Activated CD4-positive, alpha-beta T cell treated with anti-CD3 and anti-CD28 coated beads for 1 hour (primary cell): Measurements from ENCODE around the gene GARNL3.
A peak's percentile ranks its signal among the peaks of the same experiment; 100 is the strongest.

Experiments used
- DNase-seq: peaks from one replicate; pipeline ENCODE4 v3.0.0-alpha.2; 2020

GARNL3 gene

DNA sequence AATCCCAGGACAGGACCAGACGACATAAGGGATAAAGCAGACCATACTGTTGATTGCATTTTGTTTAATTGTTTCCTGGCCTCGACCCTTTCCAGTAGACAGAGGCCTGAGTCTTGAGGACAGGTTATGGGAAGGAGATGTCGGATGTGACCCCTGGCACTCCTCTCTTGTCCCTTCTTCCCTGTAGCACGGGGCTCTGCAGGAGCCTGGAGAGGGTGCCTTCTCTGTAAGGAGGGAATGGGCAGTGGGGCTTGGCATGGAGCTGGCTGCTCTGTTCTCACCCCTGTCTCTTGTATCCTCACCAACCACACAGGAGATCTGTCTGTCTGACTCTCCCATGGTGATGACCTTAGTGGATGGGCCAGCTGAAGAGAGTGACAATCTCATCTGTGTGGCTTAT, 92.3 kb downstream of the GARNL3 start:
- no peak for DNase-seq

DNA sequence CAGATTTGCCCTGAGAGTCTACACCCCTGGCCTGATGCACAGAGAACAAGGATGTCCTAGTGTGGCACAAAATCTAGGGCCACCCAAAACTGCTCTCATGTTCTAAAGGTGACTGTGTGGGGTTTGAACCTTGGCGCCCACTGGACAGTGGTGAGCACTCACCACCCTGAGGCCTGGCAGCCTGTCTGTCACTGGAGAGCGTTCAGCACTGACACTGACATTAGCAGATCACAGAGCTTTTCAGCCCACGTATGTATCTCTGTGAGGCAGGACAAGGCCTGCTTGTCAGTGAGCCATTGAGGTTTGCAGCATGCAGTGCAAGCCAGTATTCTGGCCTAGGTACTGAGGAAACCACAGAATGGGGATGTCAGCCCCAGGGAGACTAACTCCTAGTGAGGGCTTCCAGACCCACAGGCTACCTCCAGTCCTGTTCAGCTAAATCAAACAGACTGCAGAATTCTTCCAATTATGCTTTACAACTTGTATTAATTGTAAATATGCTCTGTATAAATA, 93.5 kb downstream of the GARNL3 start:
- DNase-seq = no peak

DNA sequence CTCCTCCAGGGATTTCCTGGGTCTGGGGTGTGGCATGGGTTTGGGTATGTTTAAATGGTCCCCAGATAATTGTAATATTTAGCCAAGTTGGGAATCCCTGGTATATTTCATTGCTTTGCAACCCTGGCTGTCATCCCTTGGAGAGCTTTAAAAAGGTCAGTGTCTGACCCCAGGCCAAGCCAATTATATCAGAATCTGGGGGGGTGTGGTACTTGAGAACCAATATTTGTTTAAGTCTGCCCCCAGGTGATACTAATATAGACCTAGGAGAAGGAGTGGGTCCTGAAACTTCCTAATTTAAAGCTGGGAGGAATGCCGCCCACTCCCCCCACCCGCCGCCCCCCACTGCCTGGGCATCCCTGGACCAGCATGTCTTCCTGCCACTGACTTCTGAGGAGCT, 94.2 kb downstream of the GARNL3 start:
- no peak for DNase-seq

DNA sequence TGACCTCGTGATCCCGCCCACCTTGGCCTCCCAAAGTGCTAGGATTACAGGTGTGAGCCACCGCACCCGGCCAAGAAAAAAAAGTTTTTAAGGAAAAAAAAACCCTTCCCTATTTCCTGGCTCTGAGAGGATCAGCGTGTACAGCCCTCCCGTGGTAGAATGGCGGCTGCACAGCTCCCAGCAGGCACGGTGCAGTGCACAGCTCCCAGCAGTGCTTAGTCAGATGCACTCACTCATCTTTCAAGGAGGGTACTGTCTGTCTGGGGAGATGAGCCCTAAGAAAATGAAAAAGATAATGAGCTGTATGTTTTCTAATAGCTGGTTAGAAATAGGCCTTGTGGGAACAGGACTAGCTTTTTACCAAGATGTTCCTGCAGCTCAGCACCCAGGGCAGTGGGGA, 95.7 kb downstream of the GARNL3 start:
- DNase-seq = no peak

DNA sequence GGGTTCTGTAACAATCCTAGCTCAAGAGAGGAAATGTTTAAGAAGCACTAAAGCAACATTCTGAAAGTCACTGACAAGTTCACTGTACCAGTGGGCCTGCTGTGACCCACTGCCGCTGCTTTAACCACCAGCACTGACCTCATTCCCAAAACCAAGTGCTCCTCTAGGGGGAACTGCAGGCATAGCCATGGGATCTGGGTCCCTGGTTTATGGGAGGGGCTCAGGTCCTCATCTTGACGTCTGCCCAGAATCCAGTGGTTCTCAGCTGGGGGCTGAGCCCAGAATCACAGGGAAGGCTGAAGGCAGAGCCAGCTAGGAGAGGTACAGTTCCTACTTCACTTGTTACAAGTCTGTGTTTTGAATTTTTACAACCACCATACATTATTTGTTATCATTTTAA, 96.3 kb downstream of the GARNL3 start:
- DNase-seq = no peak

DNA sequence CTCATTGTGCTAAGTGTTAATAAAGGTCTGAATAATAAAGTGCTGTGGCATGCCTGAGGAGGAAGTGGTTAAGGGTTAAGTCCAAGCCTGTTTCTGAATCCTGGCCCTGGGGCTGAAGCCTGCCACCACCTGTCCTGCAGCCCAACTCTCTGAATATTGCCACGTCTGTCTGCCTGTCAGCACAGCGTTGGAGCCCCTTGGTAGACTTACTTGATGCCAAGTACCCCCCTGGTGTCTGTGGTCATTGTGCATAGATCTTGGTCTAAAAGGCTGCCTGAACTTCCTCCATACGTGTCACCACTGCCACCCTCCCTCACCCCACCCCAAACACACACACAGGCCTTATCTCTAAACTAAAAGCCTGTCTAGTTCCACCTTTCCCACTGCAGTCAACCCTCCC, 97.0 kb downstream of the GARNL3 start:
- DNase-seq = no peak

DNA sequence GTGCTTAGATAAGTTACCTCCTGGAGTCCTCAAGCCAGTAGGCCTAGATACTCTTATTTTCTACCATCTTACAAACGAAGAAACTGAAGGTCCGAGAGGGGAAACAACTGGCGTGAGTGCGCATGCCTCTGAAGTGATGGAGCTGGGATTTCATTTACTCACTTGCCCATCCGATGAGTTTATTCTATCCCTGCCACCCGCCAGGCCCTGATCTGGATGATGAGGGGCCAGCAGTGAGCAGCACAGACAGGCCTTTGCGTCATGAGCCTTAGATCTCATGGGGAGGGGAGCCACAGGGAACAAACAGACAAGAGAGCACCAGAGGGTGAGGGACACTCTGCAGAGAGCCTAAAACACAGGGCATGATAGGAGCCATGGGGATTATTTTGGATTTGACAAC, 98.3 kb downstream of the GARNL3 start:
- no peak for DNase-seq

DNA sequence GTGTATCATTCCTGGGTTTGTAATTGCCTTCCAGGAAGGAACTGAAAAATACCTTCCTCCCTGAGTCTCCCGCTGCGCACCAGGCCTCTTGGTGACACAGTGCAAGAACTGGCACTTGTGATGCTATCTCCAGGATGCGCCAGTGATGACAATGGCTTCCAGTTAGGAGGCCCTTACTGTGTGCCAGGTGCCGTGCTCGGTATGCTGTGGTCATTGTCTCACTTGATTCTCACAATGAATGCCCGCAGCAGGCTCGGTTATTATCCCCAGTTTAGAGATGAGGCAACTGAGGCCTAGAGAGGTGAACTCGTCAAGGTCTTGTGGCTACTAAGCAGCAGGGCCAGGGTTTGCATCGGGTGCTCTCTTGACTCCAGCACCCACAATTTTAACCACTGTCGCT, 100.9 kb downstream of the GARNL3 start:
- no peak for DNase-seq

DNA sequence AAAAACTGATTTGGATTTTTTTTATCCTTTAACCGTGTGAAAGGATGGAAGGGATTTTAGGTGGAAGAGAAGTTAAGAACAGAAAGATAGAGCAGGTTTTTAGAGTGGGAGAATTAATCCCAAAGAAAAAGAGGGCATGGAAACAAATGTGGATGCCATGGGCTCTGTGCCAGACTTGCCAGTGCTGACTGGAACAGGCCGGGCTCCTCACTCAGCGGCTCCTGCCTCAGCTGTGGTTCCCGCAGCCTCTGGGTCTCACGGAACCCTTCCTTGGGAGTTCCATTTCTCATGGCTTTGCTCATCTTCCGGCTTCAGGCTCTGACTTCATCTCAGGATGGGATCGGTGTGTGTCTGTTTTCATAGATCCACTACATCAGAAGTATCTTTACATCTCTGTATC, 102.0 kb downstream of the GARNL3 start:
- no peak for DNase-seq

DNA sequence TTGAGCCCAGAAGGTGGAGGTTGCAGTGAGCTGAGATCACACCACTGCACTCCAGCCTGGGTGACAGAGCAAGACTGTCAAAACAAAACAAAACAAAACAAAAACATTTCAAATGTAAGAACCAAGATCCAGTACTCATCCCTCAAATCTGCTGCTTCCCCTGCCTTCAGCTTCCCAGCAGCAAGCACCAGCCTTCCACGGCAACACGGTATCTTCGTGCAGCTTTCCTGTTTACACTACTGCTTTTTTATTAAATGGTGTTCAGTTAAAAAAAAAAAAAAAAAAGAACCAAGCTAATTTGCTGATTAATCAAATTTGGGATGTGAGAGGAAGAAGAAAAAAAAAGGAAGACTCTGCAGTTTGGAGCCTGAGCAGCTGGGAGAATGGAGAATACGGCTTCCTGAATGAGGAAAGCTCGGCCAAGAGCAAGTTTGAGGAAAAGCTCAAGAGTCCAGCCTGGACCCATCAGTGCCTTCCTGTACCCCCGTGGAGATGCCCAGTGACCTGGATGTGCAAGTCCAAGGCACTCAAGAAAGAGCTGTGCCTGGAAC, 104.4 kb downstream of the GARNL3 start:
- DNase-seq = no peak

DNA sequence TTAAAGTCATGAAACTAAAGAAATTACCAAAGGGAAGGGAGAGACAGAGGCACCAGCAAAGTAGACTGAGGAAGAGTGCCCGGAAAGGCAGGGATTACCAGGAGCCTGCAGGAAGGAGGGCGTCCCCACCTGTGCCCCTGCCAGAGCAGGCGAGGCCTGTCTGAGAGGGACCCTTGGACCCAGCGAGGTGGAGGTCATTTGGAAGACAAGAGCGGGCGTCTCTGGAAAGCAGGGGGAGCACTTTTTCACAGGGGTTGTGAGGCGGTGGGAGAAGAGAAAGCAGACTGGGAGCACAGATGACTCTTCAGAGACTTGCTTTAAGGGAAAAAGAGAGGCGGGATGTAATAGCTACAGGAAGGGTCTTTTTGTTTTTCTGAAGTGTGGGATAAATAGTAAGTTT, 104.9 kb downstream of the GARNL3 start:
- no peak for DNase-seq

DNA sequence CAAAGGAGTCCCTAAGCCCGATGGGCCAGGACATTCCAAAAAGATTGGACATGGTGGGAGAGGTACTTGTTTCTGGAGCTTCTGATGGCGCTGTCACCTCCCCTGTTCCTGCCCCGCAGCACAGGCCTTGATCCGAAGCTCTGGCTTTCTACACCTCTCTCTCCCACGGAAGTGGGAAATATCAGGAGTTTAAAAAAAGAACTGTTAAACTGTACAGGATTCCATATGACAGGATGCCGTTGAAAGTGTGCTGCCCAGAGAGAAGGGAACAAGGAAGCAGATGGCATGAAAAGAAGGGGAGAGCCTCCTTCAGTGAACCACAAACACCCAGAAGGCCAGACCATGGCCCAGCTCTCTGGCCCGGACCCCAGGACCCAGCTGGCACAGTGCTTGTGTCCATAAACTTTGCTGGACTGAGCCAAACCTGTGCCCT, 105.6 kb downstream of the GARNL3 start:
- DNase-seq = no peak

DNA sequence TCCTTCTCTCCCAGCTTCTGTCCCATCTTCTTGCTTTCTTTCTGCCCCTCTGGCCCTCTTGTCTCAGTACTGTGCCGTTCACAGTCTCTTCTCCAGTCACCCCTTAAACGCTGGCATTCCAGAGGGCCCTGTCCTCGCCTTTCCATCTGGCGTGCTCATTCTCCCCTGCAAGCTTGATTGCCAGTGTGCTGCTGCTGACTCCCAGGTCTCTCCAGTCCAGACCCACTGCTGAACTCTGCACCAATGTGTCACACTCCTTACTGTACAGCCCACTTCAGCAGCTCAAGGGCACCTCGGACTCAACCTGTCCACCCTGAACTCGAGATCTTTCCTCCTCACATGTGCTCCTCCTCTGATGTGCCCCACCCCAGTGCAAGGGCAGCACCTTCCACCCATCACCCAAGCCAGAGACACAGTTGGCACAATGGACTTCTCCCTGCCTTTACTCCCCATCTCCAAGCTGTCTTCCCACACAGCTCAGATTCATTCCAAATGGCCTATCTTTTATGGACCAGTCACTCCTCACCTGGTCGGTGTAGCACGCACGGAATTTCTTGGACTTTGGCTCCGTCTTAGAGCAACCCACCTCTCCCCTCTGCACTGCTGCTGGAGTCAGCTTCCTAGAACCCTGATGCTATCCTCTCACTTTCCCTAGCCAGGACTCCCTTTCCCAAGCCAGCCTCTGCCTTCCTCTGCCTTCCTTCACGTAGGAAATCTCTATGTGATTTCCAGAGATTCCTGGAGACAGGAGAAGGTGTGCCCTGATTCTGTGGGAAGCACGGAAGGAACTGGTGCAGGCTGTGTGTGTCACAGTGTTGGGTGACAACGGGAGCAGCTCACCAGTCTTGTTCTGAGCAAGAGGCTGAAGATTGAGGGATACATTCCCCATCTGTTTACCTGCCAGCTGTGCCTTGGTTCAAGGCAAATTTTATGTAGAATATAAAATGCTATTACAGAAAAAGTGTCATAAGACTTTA, 106.4 kb downstream of the GARNL3 start:
- no peak for DNase-seq

DNA sequence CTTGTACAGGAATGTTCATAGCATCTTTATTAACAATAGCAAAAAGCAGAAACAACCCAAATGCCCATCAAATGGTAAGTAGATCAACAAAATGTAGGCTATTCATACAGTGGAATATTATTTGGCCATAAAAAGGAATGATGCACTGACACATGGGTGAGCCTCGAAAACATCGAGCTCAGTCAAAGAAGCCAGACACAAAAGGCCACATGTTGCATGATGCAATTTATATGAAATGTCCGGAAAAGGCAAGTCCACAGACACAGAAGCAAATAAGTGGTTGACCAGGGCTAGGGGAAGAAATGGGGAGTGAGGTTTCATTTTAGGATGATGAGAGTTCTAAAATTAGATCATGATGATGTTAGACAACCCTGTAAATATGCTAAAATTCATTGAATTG, 115.9 kb downstream of the GARNL3 start:
- no peak for DNase-seq

DNA sequence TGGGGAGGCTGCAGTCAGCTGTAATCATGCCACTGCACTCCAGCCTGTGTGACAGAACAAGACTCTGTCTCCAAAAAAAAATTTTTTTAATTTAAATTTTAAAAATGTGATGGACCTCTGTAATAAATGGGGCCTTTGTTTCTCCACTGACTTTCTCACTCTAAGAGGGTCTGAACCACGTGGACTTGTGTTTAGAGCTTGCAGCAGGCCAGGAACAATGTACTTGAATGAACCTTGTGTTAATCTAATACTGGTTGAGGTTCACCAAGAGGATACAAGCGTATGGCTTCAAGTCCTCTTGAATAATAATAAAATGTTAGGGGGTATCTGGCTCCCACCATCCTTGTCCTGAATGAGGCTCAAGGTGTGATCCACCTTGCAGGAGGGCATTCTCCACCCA, 118.0 kb downstream of the GARNL3 start:
- no peak for DNase-seq

DNA sequence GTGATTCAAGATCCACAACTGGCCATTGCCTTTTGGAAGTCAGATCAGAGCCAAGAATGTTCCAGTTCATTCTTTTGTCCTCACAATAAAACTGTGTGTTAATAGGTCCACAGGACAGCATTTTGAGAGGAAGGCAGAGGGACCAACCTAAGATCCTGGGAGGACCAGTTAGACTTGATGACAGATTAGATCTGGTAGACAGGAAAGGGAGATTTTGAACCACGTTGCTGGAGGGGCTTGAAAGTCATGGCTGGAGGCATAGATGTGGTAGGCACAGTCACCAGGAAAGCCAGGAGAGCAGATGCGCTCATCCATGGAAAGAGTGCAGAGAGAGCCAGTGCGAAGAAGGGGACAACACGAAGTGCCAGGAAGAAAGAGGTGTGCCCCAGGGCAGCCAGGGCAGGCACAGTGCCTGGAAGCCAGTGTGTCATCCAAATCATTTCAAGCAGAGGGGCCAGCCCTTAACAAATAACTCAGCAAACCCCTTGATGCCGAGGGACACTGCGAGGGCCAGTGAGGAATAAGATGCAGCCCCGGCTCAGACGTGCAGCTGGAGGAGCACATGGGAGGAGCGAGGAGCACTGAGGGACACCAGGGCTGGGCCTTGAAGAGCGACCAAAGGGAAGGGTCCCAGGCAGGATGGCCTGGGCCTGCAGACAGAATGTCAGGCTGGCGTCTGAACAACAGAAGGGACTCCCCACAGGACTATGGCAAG, 119.6 kb downstream of the GARNL3 start:
- DNase-seq = no peak

DNA sequence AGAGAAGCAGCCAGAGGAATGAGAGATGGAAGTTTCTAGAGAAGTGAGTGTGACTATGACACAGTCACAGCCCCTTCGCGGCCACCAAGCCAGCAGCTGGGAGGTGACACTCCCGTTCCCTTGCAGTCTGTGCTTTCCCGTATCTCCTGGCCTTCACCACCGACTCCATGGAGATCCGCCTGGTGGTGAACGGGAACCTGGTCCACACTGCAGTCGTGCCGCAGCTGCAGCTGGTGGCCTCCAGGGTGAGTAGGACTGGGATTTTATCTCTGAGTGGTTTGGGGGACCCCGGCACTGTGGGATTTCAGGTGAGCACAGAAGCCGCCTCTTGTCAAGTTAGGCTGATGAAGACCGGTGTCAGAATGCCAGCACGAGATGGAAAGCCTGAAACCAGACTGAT, 120.3 kb downstream of the GARNL3 start:
- no peak for DNase-seq

DNA sequence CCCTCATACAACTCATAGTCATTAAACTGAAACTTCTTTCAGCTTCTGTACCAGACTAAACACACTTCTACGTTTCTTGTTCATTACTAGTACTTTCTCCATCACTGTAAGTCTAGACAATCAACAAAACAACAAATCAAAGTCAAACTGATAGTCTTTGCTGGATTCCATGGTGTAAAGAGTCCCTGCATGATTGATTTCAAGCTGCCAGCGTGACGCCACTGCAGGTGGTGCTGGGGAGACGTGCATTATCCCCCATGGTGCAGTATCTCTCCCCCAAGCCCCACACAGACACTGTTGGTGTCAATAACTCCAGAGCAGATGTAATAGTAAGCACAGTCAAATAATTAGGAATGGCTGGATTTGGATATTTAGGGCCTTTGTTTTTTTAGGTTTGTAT, 121.7 kb downstream of the GARNL3 start:
- DNase-seq = no peak

DNA sequence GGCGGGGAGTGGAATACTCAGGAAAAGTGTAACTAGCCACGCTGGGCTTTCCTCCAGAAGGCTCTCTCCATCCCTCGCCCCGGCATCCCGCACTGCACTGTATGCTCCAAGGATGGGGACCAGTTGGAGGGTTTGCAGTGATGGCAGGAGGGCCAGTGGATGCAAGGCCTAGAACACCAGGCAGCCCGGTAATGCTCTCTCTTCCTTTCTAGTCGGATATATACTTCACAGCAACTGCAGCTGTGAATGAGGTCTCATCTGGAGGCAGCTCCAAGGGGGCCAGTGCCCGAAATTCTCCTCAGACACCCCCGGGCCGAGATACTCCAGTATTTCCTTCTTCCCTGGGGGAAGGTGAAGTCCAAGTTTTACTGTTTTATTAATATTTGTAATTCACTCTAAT, 122.4 kb downstream of the GARNL3 start:
- no peak for DNase-seq

DNA sequence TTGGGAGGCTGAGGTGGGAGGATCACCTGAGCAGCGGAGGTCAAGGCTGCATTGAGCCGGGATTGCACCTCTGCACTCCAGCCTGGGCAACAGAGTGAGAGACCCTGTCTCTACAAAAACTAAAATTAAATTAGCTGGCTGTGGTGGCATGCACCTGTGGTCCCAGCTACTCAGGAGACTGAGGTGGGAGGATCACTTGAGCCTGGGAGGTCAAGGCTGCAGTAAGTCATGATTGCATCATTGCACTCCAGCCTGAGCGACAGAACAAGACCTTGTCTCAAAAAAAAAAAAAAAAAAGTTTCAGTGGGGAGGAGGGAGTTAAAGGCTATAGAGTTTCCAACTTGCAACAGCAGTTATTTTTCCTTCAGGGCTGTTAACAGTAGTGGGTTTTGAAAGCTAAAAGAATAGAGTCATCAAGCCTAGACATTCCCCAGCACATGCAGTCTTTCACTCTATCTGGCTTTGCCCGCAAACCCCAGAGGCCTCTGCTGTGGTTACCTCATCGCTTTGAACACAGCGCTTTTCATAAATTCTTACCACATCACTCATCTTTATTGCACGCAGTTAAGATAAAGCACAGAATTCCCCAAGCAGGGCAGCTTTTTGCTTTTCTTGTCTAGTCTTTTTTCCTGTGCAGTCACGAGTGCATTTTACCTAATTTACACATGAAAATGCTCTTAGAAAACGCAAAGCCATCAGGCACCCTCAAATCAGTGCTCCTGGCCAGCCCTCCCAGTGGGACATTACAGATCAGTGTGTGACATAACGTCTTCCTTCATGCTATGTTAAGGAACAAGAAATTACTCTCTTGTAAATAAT, 123.7 kb downstream of the GARNL3 start:
- peak; percentile 73 for DNase-seq

DNA sequence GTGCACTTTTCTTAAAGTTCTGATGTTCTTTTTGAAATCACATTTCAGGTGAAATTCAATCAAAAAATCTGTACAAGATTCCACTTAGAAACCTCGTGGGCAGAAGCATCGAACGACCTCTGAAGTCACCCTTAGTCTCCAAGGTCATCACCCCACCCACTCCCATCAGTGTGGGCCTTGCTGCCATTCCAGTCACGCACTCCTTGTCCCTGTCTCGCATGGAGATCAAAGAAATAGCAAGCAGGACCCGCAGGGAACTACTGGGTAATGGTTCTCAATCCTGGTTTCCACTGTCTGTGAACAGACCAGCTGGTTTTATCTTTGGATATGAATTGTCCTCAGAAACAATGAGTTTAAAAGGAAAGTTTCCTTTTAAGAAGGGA, 124.3 kb downstream of the GARNL3 start:
- DNase-seq = no peak

DNA sequence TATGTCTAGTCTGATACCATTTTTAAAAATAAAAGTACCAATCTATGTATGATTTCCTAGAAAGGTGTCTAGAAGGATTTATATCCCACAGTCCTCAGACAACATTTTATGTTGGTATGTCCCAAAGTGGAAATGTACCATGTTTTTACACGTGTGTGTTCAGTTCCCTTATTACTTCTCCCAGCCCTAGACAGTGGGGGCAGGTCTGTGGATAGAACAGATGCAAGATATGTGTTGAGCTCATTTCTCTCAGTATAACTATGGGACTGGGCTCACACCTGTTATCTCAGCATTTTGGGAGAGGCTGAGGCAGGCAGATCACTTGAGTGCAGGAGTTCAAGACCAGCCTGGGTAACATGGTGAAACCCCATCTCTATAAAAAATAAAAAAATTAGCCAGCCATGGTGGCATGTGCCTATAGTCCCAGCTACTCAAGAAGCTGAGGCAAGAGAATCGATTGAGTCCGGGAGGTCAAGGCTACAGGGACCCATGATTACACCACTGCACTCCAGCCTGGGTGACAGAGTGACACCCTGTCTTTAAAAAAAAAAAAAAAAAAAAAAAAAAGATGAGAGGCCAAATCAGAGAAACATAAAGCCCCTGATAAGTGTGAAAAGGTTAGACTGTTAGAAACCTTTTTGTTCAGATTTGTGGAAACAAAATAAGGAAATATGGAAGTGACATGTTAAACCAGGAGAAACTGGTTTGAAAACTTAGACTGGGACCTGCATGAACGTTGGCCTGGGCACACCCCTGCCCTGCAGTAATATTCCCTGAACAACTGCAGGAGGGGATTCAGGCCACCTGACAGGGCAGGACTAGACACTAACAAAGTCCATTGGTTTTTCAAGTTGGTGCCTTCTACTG, 125.0 kb downstream of the GARNL3 start:
- no peak for DNase-seq
